NCI-H69 (cell line): ENCODE results near the gene TTC28.
"Not testable (repeated sequence)": the region's sequence is repeated elsewhere in the genome, so short reads cannot be mapped to it uniquely, and the experiment has no call there.

Experiments
- DNase-seq: peaks from one replicate; lab custom pipeline; 2025; lab: John Stamatoyannopoulos, UW

TTC28 gene

DNA sequence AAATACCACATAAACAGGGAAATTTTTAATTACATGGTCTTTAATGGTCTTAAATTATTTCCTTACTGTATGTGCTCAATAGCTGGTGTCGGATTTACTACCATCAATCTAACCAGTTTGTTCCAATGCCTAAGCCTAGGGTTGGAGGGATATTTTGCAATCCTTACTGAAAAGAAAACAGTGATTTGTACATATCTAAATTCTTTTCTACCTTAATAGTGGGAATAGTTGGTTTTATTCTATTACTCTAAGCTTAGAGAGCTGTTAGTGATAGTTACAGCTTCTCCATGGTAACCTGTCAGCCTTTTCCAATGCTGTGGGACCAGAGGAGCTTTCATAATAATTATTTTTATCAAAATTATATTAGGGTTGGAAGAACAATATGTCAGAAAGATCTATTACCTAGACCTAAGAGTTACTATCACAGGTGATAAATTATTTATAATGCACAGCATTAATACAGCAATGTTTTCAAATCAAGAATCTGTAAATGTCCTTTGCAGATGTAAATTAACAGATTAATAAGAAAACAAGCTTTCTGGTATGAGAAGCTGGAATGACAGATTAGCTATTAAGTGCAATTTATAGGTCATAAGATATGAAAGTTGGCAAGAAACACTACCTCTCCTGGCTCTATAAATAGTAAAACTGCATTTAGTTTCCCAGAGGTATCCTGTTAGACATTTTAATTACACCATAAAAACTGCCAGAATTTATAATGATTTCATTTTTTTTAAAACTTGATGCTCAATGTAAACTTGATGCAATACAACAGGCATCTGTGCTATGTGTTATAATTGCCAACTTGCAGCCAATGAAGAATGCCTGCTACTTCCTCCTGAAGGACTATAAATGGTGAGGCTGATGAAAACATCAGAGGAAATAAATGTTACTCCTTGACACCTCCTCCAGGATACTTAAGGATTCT, 498.6 kb downstream of the TTC28 start:
- DNase-seq: peak; percentile 77

DNA sequence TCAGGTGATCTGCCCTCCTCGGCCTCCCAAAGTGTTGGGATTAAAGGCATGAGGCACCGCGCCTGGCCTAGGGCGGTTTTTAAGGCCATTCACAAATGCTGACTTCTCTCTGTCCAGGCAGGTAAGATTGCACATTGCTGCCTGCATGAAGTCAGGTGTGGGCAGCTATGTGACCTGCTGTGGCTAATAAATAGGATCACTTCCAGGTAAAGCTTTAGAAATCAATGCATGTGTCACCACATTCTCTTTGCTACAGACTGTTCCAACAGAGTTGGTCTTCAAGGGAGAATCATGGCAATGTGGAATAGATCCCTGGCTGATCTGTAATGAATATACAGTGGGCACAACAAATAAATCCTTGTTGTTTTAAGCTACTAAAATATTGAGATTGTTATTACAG, 500.2 kb downstream of the TTC28 start:
- peak; percentile 23 for DNase-seq

DNA sequence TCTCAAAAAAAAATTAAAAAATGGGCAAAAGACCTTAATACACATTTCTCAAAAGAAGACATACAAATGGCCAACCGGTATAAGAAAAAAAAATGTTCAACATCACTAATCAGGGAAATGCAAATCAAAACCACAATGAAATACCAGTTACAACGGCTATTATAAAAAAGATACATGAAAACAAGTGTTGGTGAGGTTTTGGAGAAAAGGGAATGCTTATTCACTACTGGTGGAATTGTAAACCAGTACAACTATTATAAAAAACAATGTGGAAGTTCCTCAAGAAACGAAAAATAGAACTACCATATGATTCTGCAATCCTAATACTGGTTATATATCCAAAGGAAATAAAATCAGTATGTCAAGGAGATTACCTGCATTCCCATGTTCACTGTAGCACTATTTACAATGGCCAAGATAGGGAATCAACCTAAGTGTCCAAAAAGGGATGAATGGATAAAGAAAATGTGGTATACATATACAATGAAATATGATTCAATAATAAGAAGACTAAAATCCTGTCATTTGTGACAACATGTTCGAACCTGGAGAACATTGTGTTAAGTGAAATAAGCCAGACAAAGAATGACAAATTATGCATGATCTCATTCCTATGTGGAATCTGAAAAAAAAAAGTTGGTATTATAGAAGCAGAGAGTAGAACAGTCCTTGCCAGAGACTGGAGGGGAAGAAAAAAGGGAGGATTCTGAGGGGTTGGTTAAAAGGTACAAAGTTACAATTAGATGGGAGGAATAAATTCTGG, 503.7 kb downstream of the TTC28 start:
- no peak for DNase-seq

DNA sequence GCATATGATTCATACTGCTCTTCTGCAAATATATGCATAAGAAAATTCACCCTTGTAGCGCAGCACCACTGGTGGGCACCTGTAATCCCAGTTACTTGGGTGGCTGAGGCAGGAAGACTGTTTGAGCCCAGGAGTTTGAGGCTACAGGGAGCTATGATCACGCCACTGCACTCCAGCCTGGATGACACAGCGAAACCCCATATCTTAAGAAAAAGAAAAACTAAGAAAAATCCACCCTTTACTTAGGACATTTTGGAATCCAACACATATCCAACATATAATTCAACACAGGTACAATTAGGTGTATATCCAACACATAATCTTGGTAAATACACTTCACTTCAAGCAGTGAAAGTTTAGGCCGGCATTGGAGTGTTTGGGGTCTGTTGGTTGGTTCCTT, 505.1 kb downstream of the TTC28 start:
- DNase-seq: no peak

DNA sequence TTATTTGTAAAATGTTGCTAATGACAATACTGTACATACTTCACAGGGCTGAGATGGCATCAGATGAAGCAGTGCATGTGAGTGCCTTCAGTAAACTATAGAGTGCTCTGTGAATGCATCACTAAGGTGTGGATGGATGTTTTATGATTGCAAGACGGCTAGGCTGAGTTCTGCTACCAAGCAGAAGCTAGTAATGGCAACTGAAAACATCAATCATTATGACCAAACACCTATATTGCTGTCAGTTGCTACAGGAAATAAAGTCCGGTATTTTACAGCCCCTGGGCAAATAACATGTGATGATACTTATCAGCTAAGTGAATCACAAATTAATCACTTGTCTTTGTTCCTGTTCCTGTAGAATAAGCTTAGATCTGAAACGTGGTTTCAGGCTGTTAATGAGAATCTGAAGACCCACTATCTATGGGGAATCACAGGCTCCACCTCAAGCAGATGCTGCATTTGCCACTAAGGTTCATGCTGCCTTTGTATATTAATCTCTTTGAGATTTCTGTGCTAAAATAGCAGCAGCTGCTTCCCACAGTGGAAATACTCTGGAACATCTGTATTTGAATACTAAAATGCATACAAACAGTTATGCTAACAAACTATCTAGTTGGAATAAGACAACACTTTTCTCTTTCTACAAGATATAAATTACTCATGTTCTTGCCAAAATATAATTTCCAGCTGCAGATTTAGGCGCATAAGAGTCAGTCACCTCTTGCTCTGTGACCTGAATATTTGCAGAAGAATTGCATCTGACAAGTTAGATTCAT, 506.6 kb downstream of the TTC28 start:
- DNase-seq: peak; percentile 94

DNA sequence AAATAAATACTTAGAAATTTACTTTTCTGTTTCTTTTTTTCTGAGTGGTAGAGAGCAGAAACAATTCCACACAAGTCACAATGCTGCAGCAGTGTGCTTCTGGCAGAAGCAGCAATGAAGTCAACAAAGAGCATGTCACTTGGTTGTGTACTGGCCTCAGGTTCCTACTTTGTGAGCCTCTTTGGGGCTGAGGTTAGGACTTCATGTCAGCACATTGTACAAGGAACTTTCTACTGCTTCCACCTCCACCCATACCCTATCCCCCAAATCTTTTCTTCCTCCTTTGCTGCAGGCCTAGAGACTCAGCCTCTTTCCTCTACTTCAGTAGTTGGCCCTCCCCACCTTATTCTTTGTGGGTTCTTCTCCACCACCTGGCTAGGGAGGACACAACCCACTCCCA, 507.9 kb downstream of the TTC28 start:
- no peak for DNase-seq

DNA sequence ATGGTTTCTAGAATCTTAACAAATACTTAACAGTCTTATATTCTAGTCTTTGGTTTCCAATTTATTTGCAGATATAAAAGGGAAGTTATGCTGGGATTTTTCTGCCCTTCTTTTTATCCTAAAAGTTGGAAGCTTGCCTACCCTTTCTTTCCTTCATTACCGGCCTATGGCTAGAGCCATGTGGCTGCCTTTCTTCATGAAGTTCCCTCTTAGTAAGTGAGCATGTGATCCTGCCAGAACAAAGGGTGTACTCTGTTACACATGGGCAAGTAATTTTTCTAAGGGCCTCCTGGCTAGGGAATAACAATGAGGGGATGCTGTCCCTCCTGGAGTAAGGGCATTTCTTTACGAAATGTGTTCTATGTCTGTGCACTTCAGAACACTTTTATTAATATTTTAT, 508.5 kb downstream of the TTC28 start:
- peak; percentile 54 for DNase-seq

DNA sequence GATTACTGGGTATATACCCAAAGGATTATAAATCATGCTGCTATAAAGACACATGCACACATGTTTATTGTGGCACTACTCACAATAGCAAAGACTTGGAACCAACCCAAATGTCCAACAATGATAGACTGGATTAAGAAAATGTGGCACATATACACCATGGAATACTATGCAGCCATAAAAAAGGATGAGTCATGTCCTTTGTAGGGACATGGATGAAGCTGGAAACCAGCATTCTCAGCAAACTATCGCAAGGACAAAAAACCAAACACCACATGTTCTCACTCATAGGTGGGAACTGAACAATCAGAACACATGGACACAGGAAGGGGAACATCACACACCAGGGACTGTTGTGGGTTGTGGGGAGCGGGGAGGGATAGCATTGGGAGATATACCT, 510.3 kb downstream of the TTC28 start:
- not testable (repeated sequence) for DNase-seq

DNA sequence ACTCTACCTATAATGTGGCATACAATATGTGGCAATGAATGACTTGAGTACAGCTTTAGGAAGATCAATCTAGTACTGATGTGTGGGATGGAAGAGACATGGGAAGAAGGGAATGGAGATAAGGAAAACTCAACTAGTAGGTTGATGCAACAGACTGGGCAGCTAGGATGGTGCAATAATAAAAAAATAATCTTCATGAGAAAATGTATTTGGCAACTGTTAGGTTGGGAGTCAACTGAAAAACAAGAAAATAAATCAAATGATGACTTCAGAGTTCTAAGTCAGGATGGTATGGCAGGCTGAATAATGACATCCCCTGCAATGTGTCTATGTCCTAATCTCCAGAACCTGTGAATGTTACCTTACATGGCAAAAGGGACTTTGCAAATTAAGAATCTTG, 523.8 kb downstream of the TTC28 start:
- no peak for DNase-seq

DNA sequence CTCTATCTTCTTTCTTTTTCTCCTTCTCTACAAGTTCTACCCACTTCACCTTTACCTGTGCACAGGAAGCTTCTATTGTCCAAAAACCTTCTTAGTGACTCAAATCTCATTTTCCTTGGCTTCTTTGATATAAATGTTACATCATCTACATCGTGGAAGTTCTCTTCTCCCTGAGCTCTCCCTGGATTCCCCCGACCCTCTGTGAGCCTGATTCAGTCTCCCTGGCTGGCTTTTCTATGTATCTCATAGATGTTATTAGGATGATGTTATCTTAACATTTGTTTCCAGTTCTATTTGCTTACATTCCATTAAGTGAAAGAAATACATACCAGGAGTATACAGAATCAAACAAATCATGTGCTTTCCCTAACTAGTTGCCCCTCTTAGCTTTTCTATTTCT, 524.8 kb downstream of the TTC28 start:
- DNase-seq: no peak

DNA sequence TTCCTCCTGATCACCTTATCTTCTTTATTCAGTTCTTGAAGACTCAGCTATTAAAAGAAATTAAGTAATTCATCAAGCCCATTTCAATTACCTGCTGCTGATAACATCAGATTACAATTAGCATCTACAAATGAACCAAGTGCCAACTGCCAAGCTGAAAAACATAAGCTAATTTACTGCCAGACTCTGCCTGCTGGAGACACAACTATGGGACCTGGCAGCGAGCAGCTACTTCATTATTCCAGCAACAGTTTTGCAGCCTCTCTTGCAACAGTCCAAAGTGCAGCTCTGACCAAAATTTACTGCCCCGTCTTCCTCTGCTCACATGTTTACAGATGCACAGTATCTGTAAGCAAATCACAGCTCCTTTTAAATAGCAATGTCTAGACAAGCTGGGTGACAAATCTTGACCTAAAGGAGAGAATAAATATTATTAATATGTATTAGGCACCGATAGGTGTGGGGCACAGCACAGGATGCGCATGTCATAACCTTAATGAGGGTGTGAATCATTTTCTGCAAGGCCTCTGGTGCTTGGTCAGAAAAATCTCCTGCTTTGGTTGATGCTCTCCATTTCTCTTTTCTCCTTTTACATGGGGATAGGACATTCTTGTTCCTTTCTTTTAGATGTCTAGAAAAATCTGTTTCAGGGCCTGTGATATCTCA, 528.4 kb downstream of the TTC28 start:
- peak; percentile 93 for DNase-seq

DNA sequence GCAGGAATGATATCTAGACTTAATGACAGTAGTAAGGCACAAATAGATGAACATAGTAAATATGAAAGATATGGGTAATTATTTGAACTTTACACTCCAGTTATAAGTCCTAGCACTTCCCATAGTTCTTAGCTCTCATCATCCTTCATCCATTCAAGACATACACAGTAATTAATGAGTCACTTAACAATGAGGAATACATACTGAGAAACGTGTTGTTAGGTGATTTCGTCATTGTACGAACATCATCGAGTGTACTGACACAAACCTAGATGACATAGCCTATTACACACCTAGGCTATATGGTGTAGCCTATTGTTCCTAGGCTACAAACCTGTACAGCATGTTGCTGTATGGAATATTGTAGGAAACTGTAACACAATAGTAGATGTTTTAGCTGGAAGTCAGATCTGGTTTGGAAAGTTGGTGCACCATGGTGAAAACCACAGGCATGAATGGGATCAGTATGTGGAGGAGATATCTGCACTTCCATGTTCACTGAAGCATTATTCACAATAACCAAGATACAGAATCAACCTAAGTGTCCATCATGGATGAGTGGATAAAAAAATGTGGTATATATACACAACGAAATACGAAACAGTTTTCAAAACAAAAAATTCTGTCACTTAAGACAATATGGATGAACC, 530.7 kb downstream of the TTC28 start:
- DNase-seq: peak; percentile 24

DNA sequence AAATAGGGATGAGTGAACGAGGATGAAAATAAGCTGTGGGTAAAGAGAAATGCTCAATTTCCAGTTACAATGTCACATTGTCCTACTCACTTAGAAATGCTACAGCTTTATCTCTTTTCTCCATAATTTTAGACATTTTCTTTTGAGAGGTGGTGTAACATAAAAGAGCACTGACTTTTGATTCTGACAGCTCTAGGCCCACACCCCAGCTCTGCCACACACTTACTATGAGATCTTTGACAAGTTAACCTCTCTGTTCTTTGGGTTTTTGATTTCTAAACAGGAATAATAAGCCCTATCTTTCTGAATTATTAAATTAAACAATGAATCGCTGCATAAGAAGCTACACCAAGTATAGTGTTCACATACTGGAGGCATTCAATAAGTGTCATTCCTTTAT, 532.2 kb downstream of the TTC28 start:
- DNase-seq: no peak

DNA sequence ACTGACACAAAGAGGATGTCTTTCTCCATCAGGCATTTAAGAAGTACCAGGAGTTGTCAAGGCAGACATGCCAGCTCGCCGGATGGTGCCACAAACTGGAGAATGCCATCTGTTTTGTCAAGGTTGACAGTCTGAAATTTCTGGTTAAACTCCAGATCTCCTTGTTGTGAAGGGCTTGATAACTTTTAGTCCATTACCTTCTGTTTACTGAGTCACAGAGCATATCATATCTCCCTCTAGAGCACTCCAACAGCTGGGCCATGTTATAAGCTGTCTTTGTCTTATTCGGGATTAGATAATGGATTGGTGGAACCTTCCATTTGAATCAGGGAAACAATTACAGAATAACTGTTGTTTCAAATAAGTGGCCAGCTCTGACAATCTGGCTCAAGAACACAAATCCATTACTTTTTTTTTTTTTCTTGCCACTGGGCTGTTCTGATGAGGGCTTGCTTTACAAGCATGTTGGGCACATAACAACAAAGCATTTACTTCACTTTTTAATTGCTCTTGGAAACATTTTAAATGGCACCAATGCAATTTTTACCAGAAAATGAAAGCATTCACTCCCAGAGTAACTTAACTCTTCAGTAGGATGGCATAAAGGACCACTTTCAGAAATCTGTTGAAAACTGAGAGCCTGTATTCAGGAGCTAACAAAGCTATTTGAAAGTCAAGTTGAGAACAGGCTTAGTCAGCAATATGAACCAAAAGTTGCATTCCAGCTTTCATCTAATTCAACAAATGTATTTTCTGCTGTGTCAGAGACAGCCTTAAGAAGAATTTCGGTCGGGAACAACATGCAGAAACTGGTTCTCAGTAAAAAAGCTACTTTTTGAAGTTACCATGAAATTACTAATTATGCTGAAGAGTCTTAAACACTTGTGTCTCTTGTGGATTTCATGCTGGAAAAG, 533.0 kb downstream of the TTC28 start:
- DNase-seq: peak; percentile 82

DNA sequence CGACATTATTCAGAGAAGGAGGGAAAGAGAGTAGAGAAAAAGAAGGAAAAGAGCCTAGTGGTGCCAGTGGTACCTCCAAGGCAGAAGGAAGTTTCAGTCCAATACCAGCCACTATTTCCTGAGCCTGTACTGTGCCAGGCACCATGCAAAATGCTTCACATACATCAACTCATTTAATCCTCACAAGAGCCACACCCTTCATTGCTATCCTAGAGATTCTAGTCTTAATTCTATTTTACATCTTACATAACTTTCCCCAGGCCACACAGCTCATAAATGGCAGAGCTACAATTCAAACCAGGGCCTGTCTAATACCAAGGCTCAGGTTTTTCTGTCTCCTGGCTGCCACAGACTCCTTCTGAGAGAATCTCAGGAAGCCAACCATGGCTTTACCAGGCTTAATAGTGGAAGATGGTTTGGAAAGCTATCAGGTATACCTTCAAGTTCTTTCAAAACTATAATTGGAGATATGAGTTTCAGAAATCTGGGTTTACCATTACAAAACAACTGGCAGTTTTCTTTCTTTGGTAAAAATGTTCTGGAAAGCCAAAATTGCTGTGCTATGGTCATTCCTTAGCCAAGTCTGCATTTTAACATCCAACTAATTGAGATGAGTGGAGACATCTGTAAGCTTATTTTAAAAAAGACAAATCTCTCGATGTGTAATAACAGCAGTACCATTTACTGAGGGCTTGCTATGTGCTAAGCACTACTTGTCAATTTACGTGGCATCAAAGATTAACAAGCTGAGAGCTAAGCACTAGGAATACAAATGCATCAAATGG, 535.5 kb downstream of the TTC28 start:
- DNase-seq: no peak

DNA sequence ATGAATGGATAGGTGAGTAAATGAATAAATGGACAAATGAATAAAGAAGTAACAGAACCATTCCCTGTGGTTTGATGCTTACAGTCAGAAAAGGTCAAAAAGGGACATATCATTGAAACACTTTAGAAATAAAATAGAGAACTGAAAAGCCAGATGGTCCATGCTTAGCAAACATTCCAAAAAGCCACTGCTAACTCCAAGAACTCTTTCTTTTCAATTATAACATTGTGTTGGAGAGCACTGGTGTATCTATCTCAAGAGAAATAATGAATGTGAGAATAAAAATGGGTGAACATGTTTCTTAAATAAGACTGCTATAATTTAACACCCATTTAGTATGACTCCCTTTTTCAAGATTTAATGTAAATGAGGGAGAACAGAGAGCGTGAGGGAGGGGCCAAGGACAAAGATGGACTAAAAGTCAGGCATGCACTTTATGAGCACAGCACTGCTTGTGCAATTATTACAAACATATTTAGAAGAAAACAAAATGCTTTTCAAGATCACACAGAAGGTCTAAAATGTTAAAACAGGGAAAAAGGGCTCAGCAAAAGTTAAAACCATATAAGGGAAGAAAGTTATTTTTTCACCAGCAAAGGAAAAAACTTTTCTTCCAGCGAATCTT, 536.3 kb downstream of the TTC28 start:
- no peak for DNase-seq

DNA sequence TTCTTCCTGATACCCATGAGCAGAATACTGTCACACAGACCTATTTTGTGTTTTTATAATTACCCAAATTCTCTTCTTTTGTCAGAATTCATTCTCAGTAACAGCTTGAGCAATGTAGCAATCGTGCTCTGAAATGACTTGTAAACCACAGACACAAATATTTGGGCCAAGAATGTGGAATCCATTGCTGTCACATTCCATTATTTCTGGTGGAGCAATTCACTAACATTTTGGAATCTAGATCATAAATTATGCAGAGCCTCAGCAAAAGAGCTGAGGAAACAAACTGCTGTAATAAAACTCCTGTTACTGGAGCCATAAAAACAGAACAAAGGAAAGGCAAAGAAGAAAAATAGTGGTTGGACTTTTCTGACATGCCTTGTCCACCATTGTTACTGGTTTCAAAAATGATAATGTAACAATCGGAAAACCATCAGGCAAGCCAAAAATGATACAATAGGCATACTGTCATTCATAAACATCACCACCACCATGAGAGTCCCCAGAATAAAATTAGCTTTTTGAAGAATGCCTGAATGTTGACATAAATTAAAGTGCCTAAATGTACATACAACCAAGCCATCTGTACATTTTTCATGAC, 537.2 kb downstream of the TTC28 start:
- peak; percentile 60 for DNase-seq

DNA sequence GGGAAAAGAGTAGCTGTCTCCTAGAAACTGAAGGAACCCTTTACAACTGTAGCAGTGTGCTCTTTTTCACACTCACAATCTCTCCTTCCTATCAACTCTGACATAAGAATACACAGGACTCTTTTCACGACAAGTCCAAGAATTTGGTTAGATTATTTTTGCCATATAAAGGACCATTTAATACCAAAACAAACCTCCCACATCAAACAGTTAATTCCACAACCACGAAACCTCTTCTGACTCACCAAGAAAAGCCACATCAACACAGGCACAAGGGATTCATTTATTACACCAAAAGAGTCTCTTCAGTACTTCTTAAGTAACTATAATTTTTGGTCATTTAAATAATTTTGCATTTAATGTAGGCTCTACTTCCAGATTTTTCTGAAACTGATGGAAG, 538.0 kb downstream of the TTC28 start:
- no peak for DNase-seq

DNA sequence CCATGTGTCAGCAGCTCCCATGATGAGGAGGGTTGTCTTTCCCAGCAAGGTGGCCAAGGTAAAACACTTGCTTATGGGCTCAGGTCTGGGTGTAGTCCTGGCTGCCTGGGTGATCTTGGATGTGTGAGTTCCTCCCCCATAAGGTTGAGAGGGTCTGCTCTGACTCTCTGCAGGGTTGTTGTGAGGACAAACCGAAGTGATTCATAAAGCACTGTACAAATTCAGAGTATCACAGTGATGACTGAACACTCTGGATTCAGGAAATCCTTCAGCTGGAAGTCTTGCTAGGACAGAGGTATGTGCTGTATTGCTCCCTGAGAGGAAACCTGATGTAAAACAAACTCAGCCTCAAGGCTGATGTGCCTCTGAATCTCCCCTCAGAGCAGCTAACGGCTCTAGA, 539.7 kb downstream of the TTC28 start:
- no peak for DNase-seq
